SHP77 (cell line): ENCODE results near the gene THADA.

Experiments
- DNase-seq, 2 experiments: peaks; one replicate each; lab custom pipeline; 2025; lab: John Stamatoyannopoulos, UW

THADA gene

DNA sequence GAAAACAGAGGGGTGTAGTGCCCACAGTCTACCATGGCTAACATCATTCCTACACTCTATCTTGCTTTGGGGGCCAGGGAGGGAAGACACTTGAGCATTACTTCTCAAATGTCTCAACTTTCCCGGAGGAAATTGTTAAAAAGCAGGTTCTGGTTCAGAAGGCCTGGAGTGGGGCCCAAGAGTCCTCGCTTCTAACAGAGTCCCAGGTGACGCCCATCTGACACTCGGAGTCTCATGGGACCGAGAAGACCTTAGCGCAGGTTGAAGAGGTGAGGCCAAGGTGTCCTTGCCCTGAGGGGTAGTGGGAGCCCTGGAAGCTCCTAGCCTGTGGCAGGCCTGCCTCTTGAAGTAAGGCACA is 409.5 kb downstream of the THADA start:
- no peak for DNase-seq

DNA sequence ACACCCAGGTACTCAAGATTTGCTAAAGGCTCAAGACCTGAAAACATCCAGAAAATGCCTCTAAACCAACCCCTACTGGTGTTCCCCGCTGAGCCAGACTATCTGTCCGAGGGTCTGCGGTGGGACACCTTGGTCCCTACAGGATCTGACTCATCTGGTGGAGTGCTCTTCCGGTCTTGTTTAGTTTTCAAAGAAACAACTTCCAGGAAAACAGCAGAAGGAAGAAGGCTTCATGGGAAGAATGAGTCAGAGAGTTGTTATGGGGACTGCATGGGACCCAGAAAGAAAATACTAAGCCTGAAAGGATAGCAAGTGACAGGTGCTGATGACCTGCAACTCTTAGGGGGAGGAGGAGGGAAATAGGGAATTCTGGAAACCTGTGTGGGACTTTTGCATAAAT is 410.7 kb downstream of the THADA start:
- no peak for DNase-seq

DNA sequence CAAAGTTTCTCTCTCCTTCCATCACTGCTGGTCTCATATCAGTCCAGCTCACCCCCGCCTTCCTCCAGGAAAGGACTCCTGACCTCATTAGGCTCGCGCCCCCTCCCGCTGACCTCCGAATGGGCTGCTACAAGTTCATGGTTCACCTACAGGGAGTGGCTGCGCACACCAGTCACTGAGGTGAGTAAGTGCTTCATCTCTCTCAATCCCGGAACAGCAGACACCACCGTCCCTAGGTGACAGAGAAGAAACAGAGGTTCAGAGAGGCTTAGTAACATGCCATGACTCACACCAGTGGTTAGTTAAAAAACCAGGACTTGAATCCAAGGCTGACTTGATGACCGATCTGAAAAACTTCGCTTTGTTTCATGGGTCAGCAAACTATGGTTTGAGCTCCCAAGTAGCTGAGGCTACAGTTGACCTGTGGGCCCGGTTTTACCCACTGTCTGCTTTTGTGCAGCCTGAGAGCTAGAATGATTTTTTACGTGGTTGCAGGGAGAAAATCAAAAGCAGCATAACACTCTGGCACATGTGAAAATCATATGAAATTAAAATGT is 411.4 kb downstream of the THADA start:
- no peak for DNase-seq

DNA sequence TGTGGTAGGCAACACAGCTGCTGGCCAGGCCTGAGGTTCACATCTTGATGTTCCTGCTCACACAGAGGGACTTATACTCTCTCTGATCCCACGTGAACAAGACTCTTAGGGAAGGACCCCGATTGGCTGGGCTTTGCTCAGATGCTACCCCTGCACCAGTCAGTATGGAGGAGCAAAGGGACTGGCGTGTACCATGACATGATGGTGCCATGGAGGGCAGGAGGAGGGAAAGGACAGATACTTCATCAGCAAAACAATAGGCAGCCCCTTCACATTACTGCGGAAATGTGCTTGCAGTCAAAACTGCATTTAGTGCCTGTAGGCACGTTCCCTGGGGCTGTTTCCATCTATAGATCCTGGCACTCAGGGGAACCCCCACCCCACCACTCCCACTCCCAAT is 412.1 kb downstream of the THADA start:
- no peak for DNase-seq

DNA sequence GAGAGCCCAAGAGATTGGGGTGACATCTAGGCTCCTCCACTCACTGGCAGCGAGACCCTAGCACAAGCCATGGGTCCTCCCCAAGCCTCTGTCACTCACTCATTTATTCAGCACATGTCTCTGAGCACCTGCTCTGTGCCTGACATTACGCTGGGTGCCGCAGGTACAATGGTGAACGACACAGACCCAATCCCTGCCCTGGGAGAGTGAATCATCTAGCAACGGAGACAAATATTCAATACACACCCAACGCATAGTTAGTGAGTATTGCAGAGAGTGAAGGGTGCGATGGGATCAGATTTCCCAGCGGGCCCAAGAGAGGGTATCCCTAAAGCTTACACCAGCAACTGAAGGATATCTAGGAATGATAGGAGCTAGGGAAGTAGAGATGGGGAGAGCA is 414.9 kb downstream of the THADA start:
- DNase-seq, result no peak
